Testis (tissue), 3 donors: ENCODE data around the gene MCTP1. TPM values are rescaled to one million over a fixed set of nuclear protein-coding genes. Genes with fewer than 3 reads are reported as not detected.

ENCODE experiments used
- DNase-seq: peaks from one replicate; pipeline ENCODE4 v3.0.0-alpha.2; 2019
- H3K27ac ChIP-seq, 2 donors: fragments of 200-600 bp; sonication (generic); one replicate each; pipeline ENCODE4 v1.5.1; 2019
- H3K27me3 ChIP-seq: fragments of 200-600 bp; sonication (generic); one replicate; pipeline ENCODE4 v1.5.1; 2019
- H3K36me3 ChIP-seq: fragments of 200-600 bp; sonication (generic); one replicate; pipeline ENCODE4 v1.5.1; 2017; ENCODE audit warnings: low read depth; ENCODE audit errors: missing control alignments
- H3K4me1 ChIP-seq: fragments of 200-600 bp; sonication (generic); one replicate; pipeline ENCODE4 v1.5.1; 2019
- H3K4me3 ChIP-seq, 2 donors: fragments of 200-600 bp; sonication (generic); one replicate each; pipeline ENCODE4 v1.5.1; 2017 to 2019
- H3K9me3 ChIP-seq: fragments of 200-600 bp; sonication (generic); one replicate; pipeline ENCODE4 v1.5.1; 2017
- POLR2A ChIP-seq: fragments of 450-650 bp; IDR thresholded peaks from one replicate; pipeline ENCODE4 v1.6.1; 2017; ENCODE audit warnings: antibody characterized with exemption, mild to moderate bottlenecking, moderate library complexity
- WGBS, 2 donors: methylation state at CpG; one replicate each; pipeline ENCODE4 v1.1.5; 2018; 5-methylcytosine and 5-hydroxymethylcytosine counted together
- intact Hi-C: fragments of 100-400 bp; cut with DNase I; formaldehyde crosslinking; loops from one replicate; pipeline ENCODE4 v1.15.1; 2023; ENCODE audit warnings: low total_unique reads
- polyA plus RNA-seq: library from polyadenylated mRNA; stranded (reverse); fragments of 350-450 nt; fragmentation: Illumina TruSeq; extraction: RNeasy Lipid Tissue Mini Kit (QIAGEN cat#74804); gene quantifications from one replicate; pipeline ENCODE4 v1.2.3, GENCODE V29; 2014; ENCODE audit warnings: low read depth, low replicate concordance; ENCODE audit not compliant: insufficient read depth
- total RNA-seq, 2 donors: library from RNA; depleted of rRNA; stranded (reverse); fragments of >200 nt; gene quantifications; one replicate each; pipeline ENCODE4 v1.2.3, GENCODE V29; 2016
- TF ChIP-seq, protein P1 (sequence below), 3 experiments: fragments of 450-650 bp in 2 of 3; fragments of 200-600 bp in 1 of 3; sonication (generic) in 1 of 3; IDR thresholded peaks; one replicate each; pipeline ENCODE4 v1.5.1; 2016 to 2019; ENCODE audit warnings: antibody characterized with exemption in 3 of 3, mild to moderate bottlenecking in 2 of 3, moderate library complexity in 1 of 3

MCTP1 gene
- total and polyA plus RNA-seq, 3 donors from 2014 or later, result 7.4 to 15.5 (median 9.7) TPM

DNA sequence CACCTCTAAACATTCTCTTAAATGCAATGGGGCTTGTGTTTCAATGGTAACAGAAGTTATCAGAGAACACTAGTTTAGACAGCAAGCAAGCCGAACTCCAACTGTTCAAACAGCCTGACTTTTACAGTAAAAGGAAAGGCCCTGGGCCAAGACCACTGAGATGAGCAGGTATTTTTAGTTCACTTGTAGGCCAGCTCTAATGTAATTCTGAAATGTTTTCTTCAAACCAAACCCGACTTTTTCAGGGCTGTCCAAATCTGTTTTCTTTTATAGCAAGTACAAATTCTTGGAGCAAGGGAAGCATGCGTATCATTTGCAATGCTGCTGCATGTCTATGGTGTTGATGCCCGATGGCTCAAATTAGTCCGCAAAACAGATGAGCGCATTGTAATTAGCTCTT is 473.6 kb downstream of the MCTP1 start:
- H3K9me3 ChIP-seq, result no peaks in the 10 kb centered on the region
- no peaks in the 10 kb centered on the region for H3K4me1 ChIP-seq
- H3K27me3 ChIP-seq, result no peaks in the 10 kb centered on the region
- no peaks in the 10 kb centered on the region for H3K36me3 ChIP-seq
- no peak overlapping the region for H3K27ac ChIP-seq
- no peak overlapping the region for H3K4me3 ChIP-seq
- intact Hi-C loops, result no loop called here
- DNase-seq, result no peak
- 90% methylated on average over 6 of the region's 6 CpGs for WGBS, 2 donors
- TF ChIP-seq POLR2A, result no peak
- TF ChIP-seq, protein P1, sequence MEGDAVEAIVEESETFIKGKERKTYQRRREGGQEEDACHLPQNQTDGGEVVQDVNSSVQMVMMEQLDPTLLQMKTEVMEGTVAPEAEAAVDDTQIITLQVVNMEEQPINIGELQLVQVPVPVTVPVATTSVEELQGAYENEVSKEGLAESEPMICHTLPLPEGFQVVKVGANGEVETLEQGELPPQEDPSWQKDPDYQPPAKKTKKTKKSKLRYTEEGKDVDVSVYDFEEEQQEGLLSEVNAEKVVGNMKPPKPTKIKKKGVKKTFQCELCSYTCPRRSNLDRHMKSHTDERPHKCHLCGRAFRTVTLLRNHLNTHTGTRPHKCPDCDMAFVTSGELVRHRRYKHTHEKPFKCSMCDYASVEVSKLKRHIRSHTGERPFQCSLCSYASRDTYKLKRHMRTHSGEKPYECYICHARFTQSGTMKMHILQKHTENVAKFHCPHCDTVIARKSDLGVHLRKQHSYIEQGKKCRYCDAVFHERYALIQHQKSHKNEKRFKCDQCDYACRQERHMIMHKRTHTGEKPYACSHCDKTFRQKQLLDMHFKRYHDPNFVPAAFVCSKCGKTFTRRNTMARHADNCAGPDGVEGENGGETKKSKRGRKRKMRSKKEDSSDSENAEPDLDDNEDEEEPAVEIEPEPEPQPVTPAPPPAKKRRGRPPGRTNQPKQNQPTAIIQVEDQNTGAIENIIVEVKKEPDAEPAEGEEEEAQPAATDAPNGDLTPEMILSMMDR (IDR thresholded peaks at IDR 0.05), result no peak

DNA sequence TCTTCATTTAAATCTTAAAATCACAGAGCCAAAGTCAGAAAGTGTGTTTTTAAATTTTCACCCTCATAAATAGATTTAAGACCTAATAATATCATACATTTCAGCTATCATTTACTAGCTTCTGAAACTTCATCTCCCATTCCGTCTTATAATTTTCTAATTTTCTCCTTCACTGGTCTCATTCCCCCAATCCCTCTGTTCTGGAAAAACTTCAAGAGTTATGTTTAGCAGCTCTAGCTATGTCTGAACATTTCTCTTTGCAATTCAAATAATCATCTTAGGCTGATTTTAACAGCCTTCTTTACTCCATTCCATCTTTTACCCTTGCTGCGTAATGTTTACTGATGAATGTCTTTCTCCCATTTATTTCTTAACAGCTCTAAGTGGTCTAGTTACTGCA is 474.0 kb downstream of the MCTP1 start:
- intact Hi-C loops, result no loop called here
- H3K9me3 ChIP-seq, result no peaks in the 10 kb centered on the region
- no peaks in the 10 kb centered on the region for H3K4me1 ChIP-seq
- 92 to 97% methylated on average over 2 of the region's 2 CpGs for WGBS, 2 donors
- no peaks in the 10 kb centered on the region for H3K36me3 ChIP-seq
- H3K4me3 ChIP-seq, result no peak overlapping the region
- no peaks in the 10 kb centered on the region for H3K27me3 ChIP-seq
- no peak for DNase-seq
- H3K27ac ChIP-seq, result no peak overlapping the region
- TF ChIP-seq, protein P1 (IDR thresholded peaks at IDR 0.05), result no peak
- no peak for TF ChIP-seq POLR2A

DNA sequence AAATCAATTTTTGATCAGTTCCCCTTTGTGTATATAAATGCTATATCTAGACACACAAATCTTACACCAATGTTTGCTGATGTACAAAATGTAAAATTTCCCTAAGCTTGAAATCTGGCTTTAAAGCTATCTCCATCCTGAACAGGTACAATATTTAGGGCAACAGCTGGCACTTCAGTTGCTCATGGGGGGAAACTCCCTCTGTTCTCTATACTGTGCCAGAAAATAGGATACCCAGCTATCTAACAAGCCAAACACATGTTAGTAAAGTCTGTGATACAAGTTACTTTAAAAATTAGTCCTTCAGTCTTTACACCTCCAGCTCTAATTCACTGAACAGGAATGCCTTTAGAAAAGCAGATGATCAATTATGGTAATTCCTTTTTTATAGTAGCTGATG is 474.6 kb downstream of the MCTP1 start:
- H3K4me1 ChIP-seq, result no peaks in the 10 kb centered on the region
- H3K36me3 ChIP-seq, result no peaks in the 10 kb centered on the region
- H3K4me3 ChIP-seq, result no peak overlapping the region
- intact Hi-C loops, result no loop called here
- TF ChIP-seq, protein P1 (IDR thresholded peaks at IDR 0.05), result no peak
- no peak for TF ChIP-seq POLR2A
- no peaks in the 10 kb centered on the region for H3K27me3 ChIP-seq
- DNase-seq, result no peak
- H3K27ac ChIP-seq, result no peak overlapping the region
- H3K9me3 ChIP-seq, result no peaks in the 10 kb centered on the region

DNA sequence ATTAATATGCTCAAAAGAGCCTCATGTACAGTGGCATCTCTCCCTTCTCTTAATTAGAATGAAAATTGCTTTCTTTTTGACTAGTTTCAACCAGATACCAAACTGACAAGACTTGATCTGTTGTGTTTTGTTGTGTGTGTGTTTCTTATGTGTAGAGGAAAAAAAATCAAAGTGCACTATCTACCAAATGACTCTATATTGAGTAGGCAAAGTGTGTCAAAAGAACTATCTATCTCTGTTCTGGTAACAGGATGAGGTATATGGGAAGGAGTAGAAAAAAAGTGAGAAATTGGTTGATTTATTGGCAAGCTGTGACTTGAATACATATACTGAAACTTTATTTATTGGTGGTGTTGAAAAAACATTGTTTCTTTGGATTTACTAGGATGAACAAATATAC is 476.4 kb downstream of the MCTP1 start:
- H3K36me3 ChIP-seq, result no peaks in the 10 kb centered on the region
- H3K9me3 ChIP-seq, result no peaks in the 10 kb centered on the region
- no peaks in the 10 kb centered on the region for H3K27me3 ChIP-seq
- no peak overlapping the region for H3K4me3 ChIP-seq
- TF ChIP-seq, protein P1 (IDR thresholded peaks at IDR 0.05), result no peak
- TF ChIP-seq POLR2A, result no peak
- H3K27ac ChIP-seq, result no peak overlapping the region
- no peaks in the 10 kb centered on the region for H3K4me1 ChIP-seq
- intact Hi-C loops, result no loop called here
- DNase-seq, result no peak

DNA sequence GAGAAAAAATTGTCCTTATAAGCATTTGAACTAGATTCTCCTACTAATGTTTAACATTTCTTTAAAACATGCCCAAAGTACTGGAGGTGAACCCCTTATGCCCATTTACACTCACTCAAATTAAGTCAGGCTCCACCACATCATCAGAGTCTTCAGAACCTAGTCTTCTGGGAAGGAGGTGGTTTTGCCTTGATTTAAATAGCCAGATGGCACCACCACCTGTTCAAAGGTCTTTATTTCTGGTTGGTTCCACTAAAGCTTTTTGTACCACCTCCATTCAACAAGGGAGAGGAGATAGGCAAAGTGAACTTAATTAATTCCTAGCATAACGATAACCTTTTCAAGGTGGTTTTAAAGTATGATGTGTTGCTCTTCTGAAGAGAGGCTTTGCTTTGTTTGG is 476.9 kb downstream of the MCTP1 start:
- H3K9me3 ChIP-seq, result no peaks in the 10 kb centered on the region
- H3K4me3 ChIP-seq, result no peak overlapping the region
- no peaks in the 10 kb centered on the region for H3K27me3 ChIP-seq
- no peak for DNase-seq
- 90 to 93% methylated on average over 1 of the region's 1 CpG for WGBS, 2 donors
- TF ChIP-seq, protein P1 (IDR thresholded peaks at IDR 0.05), result no peak
- no peak for TF ChIP-seq POLR2A
- no peaks in the 10 kb centered on the region for H3K36me3 ChIP-seq
- H3K27ac ChIP-seq, result no peak overlapping the region
- no peaks in the 10 kb centered on the region for H3K4me1 ChIP-seq
- intact Hi-C loops, result no loop called here
